ENCODE results near the gene TRAPPC3L. TPM values are rescaled to one million over a fixed set of nuclear protein-coding genes. Genes with fewer than 3 reads are reported as not detected.

TRAPPC3L gene
- total RNA-seq, 1 experiment from 2014 or later, result not detected

GRCh38 chr6:116485559-116486184 is 59.8 kb downstream of the TRAPPC3L start:
- intact Hi-C loops (cut with micrococcal nuclease), result no loop called here
- no peak overlapping the region for H3K27ac ChIP-seq (ENCODE audit: low read depth, low read length)
- BruUV-seq (replicated peaks), result no TSS peak
- no peaks in the 10 kb centered on the region for H3K9me2 ChIP-seq (ENCODE audit: insufficient read depth)
- H3K79me2 ChIP-seq (ENCODE audit: insufficient read depth, low read length), result no peaks in the 10 kb centered on the region
- H3K36me3 ChIP-seq (ENCODE audit: control insufficient read depth in 1 of 2, insufficient read depth in 2 of 2, low read length in 2 of 2), result no peaks in the 10 kb centered on the region
- CTCF ChIA-PET, result no interaction called here
- no peak for TF ChIP-seq EZH2 (IDR thresholded peaks at IDR 0.05)
- no peak for TF ChIP-seq REST (IDR thresholded peaks at IDR 0.05; ENCODE audit: low read depth)
- TF ChIP-seq TCF7L2 (IDR thresholded peaks at IDR 0.05; ENCODE audit: borderline replicate concordance, extremely low read depth, insufficient read depth, insufficient read length), result no peak
- no peak for TF ChIP-seq RAD21 (IDR thresholded peaks at IDR 0.05; ENCODE audit: low read depth)
- no peak for TF ChIP-seq ELF1 (IDR thresholded peaks at IDR 0.05; ENCODE audit: borderline replicate concordance, low read depth)
- no peak for TF ChIP-seq ZBTB33 (IDR thresholded peaks at IDR 0.05; ENCODE audit: extremely low read depth, insufficient replicate concordance, low read length)
- ATAC-seq (no peak), DNase-seq (ENCODE audit: low read depth, low spot score) (no peak)
- no peak overlapping the region for H2AFZ ChIP-seq (ENCODE audit: low read depth, low read length, poor library complexity, severe bottlenecking)
- no peaks in the 10 kb centered on the region for H4K20me1 ChIP-seq (ENCODE audit: insufficient read depth)
- no peaks in the 10 kb centered on the region for H3K9me3 ChIP-seq (ENCODE audit: control insufficient read depth in 1 of 2, insufficient read depth in 1 of 2, low read depth in 1 of 2, low read length in 2 of 2)
- no peaks in the 10 kb centered on the region for H3K27me3 ChIP-seq (ENCODE audit: insufficient read depth, low read length)
- RAD21 ChIA-PET (ENCODE audit: low non-redundant PET in 1 of 2, low total read pairs in 2 of 2, uncharacterized antibody in 2 of 2, unreplicated experiment in 2 of 2), result no interaction called here
- H3K9ac ChIP-seq (ENCODE audit: low read length), result no peak overlapping the region
- H3K4me1 ChIP-seq (ENCODE audit: control insufficient read depth in 1 of 2, insufficient read depth in 2 of 2, low read length in 2 of 2), result no peaks in the 10 kb centered on the region
- H3K4me3 ChIP-seq (replicated peaks in 1 of 2; ENCODE audit: low read depth in 1 of 2, low read length in 2 of 2), result no peak overlapping the region
- POLR2A ChIA-PET, result no interaction called here
- no peak overlapping the region for H3K4me2 ChIP-seq (ENCODE audit: low read length)

Measured in HCT116 (cell line).